ENCODE measurements around the gene TP63.

GRCh38 chr3:189688262-189688661, 57.1 kb downstream of the TP63 start:
- TF ChIP-seq CTCF (conservative IDR thresholded peaks at IDR 0.05) = no peak
- TF ChIP-seq ZFX (IDR thresholded peaks at IDR 0.05) = no peak

Measured in C4-2B (cell line).